ENCODE measurements around the gene ERVFRD-1. TPM values are rescaled to one million over a fixed set of nuclear protein-coding genes. Genes with fewer than 3 reads are reported as not detected.
A peak's percentile ranks its signal among the peaks of the same experiment; 100 is the strongest.

The ERVFRD-1 gene
- polyA plus RNA-seq, 3 donors = 0.05 to 0.06 TPM; not detected in 1

DNA sequence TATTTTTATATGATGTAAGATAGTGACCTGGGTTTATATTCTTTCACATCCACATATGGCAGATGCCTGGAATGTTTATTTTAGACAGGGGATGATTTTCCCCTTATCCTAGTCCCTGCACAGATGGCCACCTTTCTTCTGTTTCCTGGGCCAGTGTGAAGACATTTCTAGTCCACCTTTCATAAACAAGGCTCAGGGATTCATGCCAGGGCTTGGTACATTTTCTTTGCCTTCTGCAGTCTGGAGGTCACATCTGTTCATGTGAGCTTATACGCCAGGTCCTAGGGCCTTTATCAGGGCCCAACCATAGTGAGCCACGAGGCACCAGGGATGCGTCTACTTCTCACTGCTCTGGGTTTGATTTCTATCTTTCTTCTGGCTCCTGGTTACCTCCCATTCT is 38.0 kb upstream of the ERVFRD-1 start:
- no peak overlapping the region for H3K27ac Mint-ChIP-seq

DNA sequence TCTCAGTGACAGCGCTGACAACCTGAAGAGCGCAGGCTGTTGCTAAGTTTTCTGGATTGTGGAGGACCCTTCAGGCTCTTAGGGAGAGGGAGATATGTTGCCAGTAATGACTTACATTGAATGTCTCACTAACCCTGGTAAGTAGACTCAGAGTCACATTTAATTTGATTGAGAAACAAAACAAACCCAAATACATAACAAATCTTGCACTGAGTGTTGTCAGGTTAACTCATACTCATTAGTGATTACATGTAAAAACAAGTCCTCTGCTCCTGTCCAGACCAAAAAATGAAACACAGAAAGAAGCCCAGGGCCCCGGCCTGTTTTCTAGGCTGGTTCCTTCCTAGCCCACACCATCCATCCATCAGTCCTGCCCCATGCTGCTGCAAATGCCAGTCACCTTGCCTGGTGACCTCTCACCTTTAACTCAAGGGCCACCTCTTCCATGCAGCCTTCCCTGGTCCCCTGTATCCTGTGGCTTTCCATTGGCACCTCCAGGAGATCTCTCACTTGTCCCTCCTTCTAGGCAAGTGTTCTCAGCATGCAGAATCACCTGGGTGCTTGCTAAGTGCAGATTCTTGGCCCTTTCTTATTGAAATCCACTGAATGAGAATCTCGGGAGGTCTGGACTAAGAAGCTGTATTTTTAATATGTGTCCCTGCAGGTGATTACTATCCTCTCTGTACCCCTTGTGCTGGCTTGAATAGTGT is 34.7 kb upstream of the ERVFRD-1 start:
- Mint-ChIP-seq H3K4me3 (no peak overlapping the region), H3K27me3 (ENCODE audit: low read depth in 3 of 3) (peaks cover 0 to 5% (median 0%) of the 10 kb centered on the region in 3 donors), H3K27ac (peak overlapping the region in 4 of 7 donors; percentile 2 to 75 (median 35)), H3K36me3 (peaks cover 0 to 2% of the 10 kb centered on the region in 2 donors), H3K9me3 (peaks cover 0 to 5% (median 0%) of the 10 kb centered on the region in 7 donors), H3K4me1 (peaks cover 29% of the 10 kb centered on the region)
- H3K4me1 ChIP-seq (ENCODE audit: control insufficient read depth in 1 of 2, insufficient read depth in 2 of 2, low read length in 2 of 2) = peaks cover 27 to 30% of the 10 kb centered on the region in 2 donors
- TF ChIP-seq, protein P1, sequence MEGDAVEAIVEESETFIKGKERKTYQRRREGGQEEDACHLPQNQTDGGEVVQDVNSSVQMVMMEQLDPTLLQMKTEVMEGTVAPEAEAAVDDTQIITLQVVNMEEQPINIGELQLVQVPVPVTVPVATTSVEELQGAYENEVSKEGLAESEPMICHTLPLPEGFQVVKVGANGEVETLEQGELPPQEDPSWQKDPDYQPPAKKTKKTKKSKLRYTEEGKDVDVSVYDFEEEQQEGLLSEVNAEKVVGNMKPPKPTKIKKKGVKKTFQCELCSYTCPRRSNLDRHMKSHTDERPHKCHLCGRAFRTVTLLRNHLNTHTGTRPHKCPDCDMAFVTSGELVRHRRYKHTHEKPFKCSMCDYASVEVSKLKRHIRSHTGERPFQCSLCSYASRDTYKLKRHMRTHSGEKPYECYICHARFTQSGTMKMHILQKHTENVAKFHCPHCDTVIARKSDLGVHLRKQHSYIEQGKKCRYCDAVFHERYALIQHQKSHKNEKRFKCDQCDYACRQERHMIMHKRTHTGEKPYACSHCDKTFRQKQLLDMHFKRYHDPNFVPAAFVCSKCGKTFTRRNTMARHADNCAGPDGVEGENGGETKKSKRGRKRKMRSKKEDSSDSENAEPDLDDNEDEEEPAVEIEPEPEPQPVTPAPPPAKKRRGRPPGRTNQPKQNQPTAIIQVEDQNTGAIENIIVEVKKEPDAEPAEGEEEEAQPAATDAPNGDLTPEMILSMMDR (IDR thresholded peaks at IDR 0.05) = no peak
- no peak for DNase-seq
- no peaks in the 10 kb centered on the region for H3K36me3 ChIP-seq (replicated peaks in 1 of 2; ENCODE audit: control insufficient read depth in 1 of 2, insufficient read depth in 2 of 2, low read length in 2 of 2)
- H3K4me3 ChIP-seq (replicated peaks in 1 of 3; ENCODE audit: low read depth in 2 of 3, low read length in 3 of 3) = no peak overlapping the region
- intact Hi-C loops (cut with micrococcal nuclease) = loop anchor here (10.0 kb wide), 3 partner anchors 179 to 429 kb away; no protein-coding TSS in a partner anchor
- no peaks in the 10 kb centered on the region for H3K27me3 ChIP-seq (ENCODE audit: control insufficient read depth in 2 of 2, insufficient read depth in 2 of 2, low read length in 2 of 2)
- no peak overlapping the region for H3K4me2 ChIP-seq (replicated peaks; ENCODE audit: extremely low read depth, low read length, poor library complexity, severe bottlenecking)
- 96% methylated on average over 3 of the region's 4 CpGs for WGBS (ENCODE audit: insufficient coverage)
- no peak overlapping the region for H3K27ac ChIP-seq (ENCODE audit: low read depth in 1 of 2, low read length in 2 of 2)
- H3K9me3 ChIP-seq (replicated peaks in 1 of 2; ENCODE audit: control insufficient read depth in 1 of 2, insufficient read depth in 1 of 2, low read length in 2 of 2) = no peaks in the 10 kb centered on the region
- H3K79me2 ChIP-seq (ENCODE audit: insufficient read depth, low read length) = no peaks in the 10 kb centered on the region
- no peak overlapping the region for H3K9ac ChIP-seq (ENCODE audit: insufficient read depth, low read length, poor library complexity, severe bottlenecking)
- no peak overlapping the region for H2AFZ ChIP-seq (ENCODE audit: insufficient read depth, low read depth, low read length, poor library complexity, severe bottlenecking)
- no peaks in the 10 kb centered on the region for H4K20me1 ChIP-seq (ENCODE audit: insufficient read depth, low read length)

More for the DNA sequence above, 38.0 kb upstream of the ERVFRD-1 start:
- DNase-seq = no peak
- no peak overlapping the region for H3K4me3 ChIP-seq (replicated peaks in 1 of 3; ENCODE audit: low read depth in 2 of 3, low read length in 3 of 3)
- H3K9me3 Mint-ChIP-seq = peaks cover 0 to 1% (median 0%) of the 10 kb centered on the region in 7 donors
- H3K27ac ChIP-seq (ENCODE audit: low read depth in 1 of 2, low read length in 2 of 2) = no peak overlapping the region
- H3K27me3 ChIP-seq (ENCODE audit: control insufficient read depth in 2 of 2, insufficient read depth in 2 of 2, low read length in 2 of 2) = no peaks in the 10 kb centered on the region
- 100% methylated on average over 3 of the region's 3 CpGs for WGBS (ENCODE audit: insufficient coverage)
- no peaks in the 10 kb centered on the region for H3K79me2 ChIP-seq (ENCODE audit: insufficient read depth, low read length)
- H3K36me3 ChIP-seq (replicated peaks in 1 of 2; ENCODE audit: control insufficient read depth in 1 of 2, insufficient read depth in 2 of 2, low read length in 2 of 2) = no peaks in the 10 kb centered on the region
- H3K4me3 Mint-ChIP-seq = no peak overlapping the region
- intact Hi-C loops (cut with micrococcal nuclease) = loop anchor here (10.0 kb wide), 3 partner anchors 175 to 425 kb away; no protein-coding TSS in a partner anchor
- no peak overlapping the region for H3K4me2 ChIP-seq (replicated peaks; ENCODE audit: extremely low read depth, low read length, poor library complexity, severe bottlenecking)
- peaks cover 8% of the 10 kb centered on the region for H3K4me1 Mint-ChIP-seq
- peaks cover 0 to 5% (median 3%) of the 10 kb centered on the region in 3 donors for H3K27me3 Mint-ChIP-seq (ENCODE audit: low read depth in 3 of 3)
- H3K9me3 ChIP-seq (replicated peaks in 1 of 2; ENCODE audit: control insufficient read depth in 1 of 2, insufficient read depth in 1 of 2, low read length in 2 of 2) = no peaks in the 10 kb centered on the region
- no peaks in the 10 kb centered on the region for H4K20me1 ChIP-seq (ENCODE audit: insufficient read depth, low read length)
- H2AFZ ChIP-seq (ENCODE audit: insufficient read depth, low read depth, low read length, poor library complexity, severe bottlenecking) = no peak overlapping the region
- TF ChIP-seq, protein P1 (IDR thresholded peaks at IDR 0.05) = no peak
- no peak overlapping the region for H3K9ac ChIP-seq (ENCODE audit: insufficient read depth, low read length, poor library complexity, severe bottlenecking)
- no peaks in the 10 kb centered on the region for H3K36me3 Mint-ChIP-seq
- H3K4me1 ChIP-seq (ENCODE audit: control insufficient read depth in 1 of 2, insufficient read depth in 2 of 2, low read length in 2 of 2) = peaks cover 0 to under 1% of the 10 kb centered on the region in 2 donors

Measured in CD14-positive monocyte (primary cell).